Astrocyte of the spinal cord (primary cell): ENCODE results near the gene FAT2.

Source experiments
- DNase-seq: peaks from one replicate; pipeline ENCODE4 v3.0.0; 2011; ENCODE audit warnings: low read depth, low spot score
- H3K4me3 ChIP-seq: 2 replicates; pipeline ENCODE4 v1.5.1; 2011; ENCODE audit warnings: low read depth, mild to moderate bottlenecking, low read length, moderate library complexity
- CTCF ChIP-seq: IDR thresholded peaks from 2 replicates; pipeline ENCODE4 v1.5.1; 2012; ENCODE audit warnings: low read depth, mild to moderate bottlenecking, low read length, inconsistent platforms
- in situ Hi-C: cut with HindIII; loops from 2 replicates; pipeline ENCODE4 v1.10.0; 2017; ENCODE audit warnings: low sequenced_read_pairs

The FAT2 gene

GRCh38 chr5:151551985-151552384, 39.1 kb downstream of the FAT2 start:
- no peak overlapping the region for H3K4me3 ChIP-seq
- in situ Hi-C loops, result no loop called here
- no peak for DNase-seq
- TF ChIP-seq CTCF, result no peak

- H3K4me3 ChIP-seq, result no peak overlapping the region
- TF ChIP-seq CTCF, result no peak
- in situ Hi-C loops, result no loop called here
These were observed 41.0 kb downstream of the FAT2 start for GRCh38 chr5:151550146-151550545.

GRCh38 chr5:151549713-151550112, 41.4 kb downstream of the FAT2 start:
- in situ Hi-C loops, result no loop called here
- no peak for DNase-seq
- TF ChIP-seq CTCF, result no peak
- no peak overlapping the region for H3K4me3 ChIP-seq

More at GRCh38 chr5:151550146-151550545, 41.0 kb downstream of the FAT2 start:
- no peak for DNase-seq

GRCh38 chr5:151547364-151547763, 43.8 kb downstream of the FAT2 start:
- no peak overlapping the region for H3K4me3 ChIP-seq
- DNase-seq, result no peak
- in situ Hi-C loops, result no loop called here
- no peak for TF ChIP-seq CTCF

GRCh38 chr5:151541571-151541970, 49.6 kb downstream of the FAT2 start:
- TF ChIP-seq CTCF, result no peak
- no peak for DNase-seq
- in situ Hi-C loops, result no loop called here
- no peak overlapping the region for H3K4me3 ChIP-seq
